ENCODE measurements around the gene GANC.
A peak's percentile ranks its signal among the peaks of the same experiment; 100 is the strongest.
"Not testable (repeated sequence)": the region's sequence is repeated elsewhere in the genome, so short reads cannot be mapped to it uniquely, and the experiment has no call there.

GANC gene

GRCh38 chr15:42272939-42273899 is at the start of gene GANC, which contains the start of gene TMEM87A:
Gene GANC (plus strand): TSS chr15:42273201. CDS start chr15:42274482, 1,281 bp downstream.
Gene TMEM87A (minus strand): TSS chr15:42273433. CDS start chr15:42273398, 35 bp downstream.
- DNase-seq (ENCODE audit: low spot score), result peak; percentile 93

GRCh38 chr15:42226648-42227047 is 46.4 kb upstream of the GANC start:
- DNase-seq (ENCODE audit: low spot score), result no peak

- no peak for DNase-seq (ENCODE audit: low spot score)
Measured at GRCh38 chr15:42228036-42228435, 45.0 kb upstream of the GANC start.

- not testable (repeated sequence) for DNase-seq (ENCODE audit: low spot score)
Measured at GRCh38 chr15:42228981-42229380, 44.0 kb upstream of the GANC start.

GRCh38 chr15:42231088-42231487 is 41.9 kb upstream of the GANC start:
- no peak for DNase-seq (ENCODE audit: low spot score)

- DNase-seq (ENCODE audit: low spot score), result no peak
Measured at GRCh38 chr15:42232606-42233005, 40.4 kb upstream of the GANC start.

- DNase-seq (ENCODE audit: low spot score), result no peak
Measured at GRCh38 chr15:42233107-42233506, 39.9 kb upstream of the GANC start.

- no peak for DNase-seq (ENCODE audit: low spot score)
Measured at GRCh38 chr15:42239528-42240182, 33.3 kb upstream of the GANC start.

GRCh38 chr15:42240823-42241222 is 32.2 kb upstream of the GANC start:
- no peak for DNase-seq (ENCODE audit: low spot score)

- DNase-seq (ENCODE audit: low spot score), result no peak
Measured at GRCh38 chr15:42253300-42253699, 19.7 kb upstream of the GANC start.

- no peak for DNase-seq (ENCODE audit: low spot score)
Measured at GRCh38 chr15:42264795-42265194, 8.2 kb upstream of the GANC start.

- DNase-seq (ENCODE audit: low spot score), result no peak
Measured at GRCh38 chr15:42267286-42267685, 5.7 kb upstream of the GANC start.

- DNase-seq (ENCODE audit: low spot score), result no peak
Measured at GRCh38 chr15:42270551-42270950, 2.5 kb upstream of the GANC start.

- DNase-seq (ENCODE audit: low spot score), result no peak
Measured at GRCh38 chr15:42270996-42271395, 2.0 kb upstream of the GANC start.

- peak; percentile 77 for DNase-seq (ENCODE audit: low spot score)
Measured at GRCh38 chr15:42273900-42274701, 1.1 kb downstream of the GANC start.

GRCh38 chr15:42274702-42274989 is 1.6 kb downstream of the GANC start:
- no peak for DNase-seq (ENCODE audit: low spot score)

- DNase-seq (ENCODE audit: low spot score), result no peak
Measured at GRCh38 chr15:42275780-42276391, 2.9 kb downstream of the GANC start.

GRCh38 chr15:42276762-42277161 is 3.8 kb downstream of the GANC start:
- no peak for DNase-seq (ENCODE audit: low spot score)

GRCh38 chr15:42279234-42279723 is 6.3 kb downstream of the GANC start:
- no peak for DNase-seq (ENCODE audit: low spot score)

- DNase-seq (ENCODE audit: low spot score), result no peak
Measured at GRCh38 chr15:42282344-42282743, 9.3 kb downstream of the GANC start.

- no peak for DNase-seq (ENCODE audit: low spot score)
Measured at GRCh38 chr15:42282926-42283325, 9.9 kb downstream of the GANC start.

GRCh38 chr15:42283671-42284070 is 10.7 kb downstream of the GANC start:
- DNase-seq (ENCODE audit: low spot score), result no peak

Data from germinal center (tissue), 1 donor.